ENCODE measurements around the gene UNC79.

Gene UNC79

GRCh38 chr14:93663317-93663716 is 232.6 kb downstream of the UNC79 start:
- H3K23ac ChIP-seq (ENCODE audit: low read length in 2 of 2) = no peak overlapping the region
- H3K36me3 ChIP-seq (ENCODE audit: control insufficient read depth in 1 of 2, insufficient read depth in 2 of 2, low read depth in 1 of 2, low read length in 2 of 2) = no peaks in the 10 kb centered on the region
- no peak overlapping the region for H3K9ac ChIP-seq (ENCODE audit: low read length)
- no peak for DNase-seq
- no peak overlapping the region for H2AK5ac ChIP-seq (ENCODE audit: low read length, severe bottlenecking)
- no peak overlapping the region for H4K8ac ChIP-seq (ENCODE audit: low read length)
- H2AFZ ChIP-seq (ENCODE audit: low read depth, low read length) = no peak overlapping the region
- H3K79me1 ChIP-seq (replicated peaks; ENCODE audit: low read length, poor library complexity, severe bottlenecking) = no peaks in the 10 kb centered on the region
- no peak overlapping the region for H3K4me2 ChIP-seq (ENCODE audit: low read length, poor library complexity, severe bottlenecking)
- no peak overlapping the region for H2BK15ac ChIP-seq (ENCODE audit: low read depth, poor library complexity, severe bottlenecking)
- no peaks in the 10 kb centered on the region for H3K27me3 ChIP-seq (ENCODE audit: control insufficient read depth in 1 of 2, insufficient read depth in 1 of 2, low read length in 2 of 2)
- H2BK5ac ChIP-seq (ENCODE audit: low read depth, low read length, poor library complexity, severe bottlenecking) = no peak overlapping the region
- H3K9me3 ChIP-seq (ENCODE audit: control insufficient read depth, low read length) = peaks cover 45% of the 10 kb centered on the region
- H3K14ac ChIP-seq (ENCODE audit: low read length in 2 of 2) = no peak overlapping the region
- H2BK12ac ChIP-seq (ENCODE audit: low read length in 2 of 2) = no peak overlapping the region
- no peaks in the 10 kb centered on the region for H3K4me1 ChIP-seq (ENCODE audit: control insufficient read depth, insufficient read depth, low read depth, low read length)
- no peak overlapping the region for H3K27ac ChIP-seq (ENCODE audit: low read length, poor library complexity, severe bottlenecking)
- no peak overlapping the region for H3K4me3 ChIP-seq (ENCODE audit: insufficient read depth in 1 of 2, low read depth in 1 of 2, low read length in 2 of 2)
- H4K91ac ChIP-seq (ENCODE audit: low read length) = no peak overlapping the region
- no peak overlapping the region for H3K4ac ChIP-seq (ENCODE audit: low read depth in 1 of 2, low read length in 2 of 2)
- H2BK120ac ChIP-seq (ENCODE audit: low read depth, low read length) = no peak overlapping the region
- no peak overlapping the region for H3K18ac ChIP-seq (ENCODE audit: low read depth in 1 of 2, low read length in 2 of 2)

GRCh38 chr14:93665169-93665568 is 234.4 kb downstream of the UNC79 start:
- Histone ChIP-seq H3K4ac (ENCODE audit: low read depth in 1 of 2, low read length in 2 of 2) (no peak overlapping the region), H3K14ac (ENCODE audit: low read length in 2 of 2) (no peak overlapping the region), H3K18ac (ENCODE audit: low read depth in 1 of 2, low read length in 2 of 2) (no peak overlapping the region), H3K4me1 (ENCODE audit: control insufficient read depth, insufficient read depth, low read depth, low read length) (no peaks in the 10 kb centered on the region), H2AFZ (ENCODE audit: low read depth, low read length) (no peak overlapping the region), H3K27ac (ENCODE audit: low read length, poor library complexity, severe bottlenecking) (no peak overlapping the region), H3K36me3 (ENCODE audit: control insufficient read depth in 1 of 2, insufficient read depth in 2 of 2, low read depth in 1 of 2, low read length in 2 of 2) (no peaks in the 10 kb centered on the region), H3K4me2 (ENCODE audit: low read length, poor library complexity, severe bottlenecking) (no peak overlapping the region), H3K79me1 (replicated peaks; ENCODE audit: low read length, poor library complexity, severe bottlenecking) (no peaks in the 10 kb centered on the region), H2BK120ac (ENCODE audit: low read depth, low read length) (no peak overlapping the region), H4K8ac (ENCODE audit: low read length) (no peak overlapping the region), H3K27me3 (ENCODE audit: control insufficient read depth in 1 of 2, insufficient read depth in 1 of 2, low read length in 2 of 2) (no peaks in the 10 kb centered on the region), H2BK15ac (ENCODE audit: low read depth, poor library complexity, severe bottlenecking) (no peak overlapping the region), H3K4me3 (ENCODE audit: insufficient read depth in 1 of 2, low read depth in 1 of 2, low read length in 2 of 2) (no peak overlapping the region), H4K91ac (ENCODE audit: low read length) (no peak overlapping the region), H2BK5ac (ENCODE audit: low read depth, low read length, poor library complexity, severe bottlenecking) (no peak overlapping the region), H3K9me3 (ENCODE audit: control insufficient read depth, low read length) (peaks cover 46% of the 10 kb centered on the region), H3K23ac (ENCODE audit: low read length in 2 of 2) (no peak overlapping the region), H2BK12ac (ENCODE audit: low read length in 2 of 2) (no peak overlapping the region), H2AK5ac (ENCODE audit: low read length, severe bottlenecking) (no peak overlapping the region), H3K9ac (ENCODE audit: low read length) (no peak overlapping the region)
- DNase-seq = no peak

- WGBS = 86% methylated on average over 3 of the region's 4 CpGs
- no peak overlapping the region for H4K91ac ChIP-seq (ENCODE audit: low read length)
Measured at GRCh38 chr14:93669632-93670031, 238.9 kb downstream of the UNC79 start.

GRCh38 chr14:93674343-93674742 is 243.6 kb downstream of the UNC79 start:
- 74% methylated on average over 1 of the region's 1 CpG for WGBS
- Histone ChIP-seq H2BK120ac (ENCODE audit: low read depth, low read length) (no peak overlapping the region), H4K8ac (ENCODE audit: low read length) (no peak overlapping the region), H3K27me3 (ENCODE audit: control insufficient read depth in 1 of 2, insufficient read depth in 1 of 2, low read length in 2 of 2) (no peaks in the 10 kb centered on the region), H3K9ac (ENCODE audit: low read length) (no peak overlapping the region), H3K4me1 (ENCODE audit: control insufficient read depth, insufficient read depth, low read depth, low read length) (no peaks in the 10 kb centered on the region), H3K4me3 (ENCODE audit: insufficient read depth in 1 of 2, low read depth in 1 of 2, low read length in 2 of 2) (no peak overlapping the region), H3K36me3 (ENCODE audit: control insufficient read depth in 1 of 2, insufficient read depth in 2 of 2, low read depth in 1 of 2, low read length in 2 of 2) (no peaks in the 10 kb centered on the region), H3K4ac (ENCODE audit: low read depth in 1 of 2, low read length in 2 of 2) (no peak overlapping the region), H2BK5ac (ENCODE audit: low read depth, low read length, poor library complexity, severe bottlenecking) (no peak overlapping the region), H4K91ac (ENCODE audit: low read length) (no peak overlapping the region), H3K9me3 (ENCODE audit: control insufficient read depth, low read length) (no peaks in the 10 kb centered on the region), H3K18ac (ENCODE audit: low read depth in 1 of 2, low read length in 2 of 2) (no peak overlapping the region), H2BK12ac (ENCODE audit: low read length in 2 of 2) (no peak overlapping the region), H2AFZ (ENCODE audit: low read depth, low read length) (no peak overlapping the region), H2BK15ac (ENCODE audit: low read depth, poor library complexity, severe bottlenecking) (no peak overlapping the region), H3K14ac (ENCODE audit: low read length in 2 of 2) (no peak overlapping the region), H3K79me1 (replicated peaks; ENCODE audit: low read length, poor library complexity, severe bottlenecking) (no peaks in the 10 kb centered on the region), H3K23ac (ENCODE audit: low read length in 2 of 2) (no peak overlapping the region), H2AK5ac (ENCODE audit: low read length, severe bottlenecking) (no peak overlapping the region), H3K4me2 (ENCODE audit: low read length, poor library complexity, severe bottlenecking) (no peak overlapping the region), H3K27ac (ENCODE audit: low read length, poor library complexity, severe bottlenecking) (no peak overlapping the region)
- DNase-seq = no peak

More at GRCh38 chr14:93669632-93670031, 238.9 kb downstream of the UNC79 start:
- no peaks in the 10 kb centered on the region for H3K27me3 ChIP-seq (ENCODE audit: control insufficient read depth in 1 of 2, insufficient read depth in 1 of 2, low read length in 2 of 2)
- no peak overlapping the region for H2BK12ac ChIP-seq (ENCODE audit: low read length in 2 of 2)
- no peaks in the 10 kb centered on the region for H3K36me3 ChIP-seq (ENCODE audit: control insufficient read depth in 1 of 2, insufficient read depth in 2 of 2, low read depth in 1 of 2, low read length in 2 of 2)
- H3K14ac ChIP-seq (ENCODE audit: low read length in 2 of 2) = no peak overlapping the region
- no peaks in the 10 kb centered on the region for H3K79me1 ChIP-seq (replicated peaks; ENCODE audit: low read length, poor library complexity, severe bottlenecking)
- peaks cover 33% of the 10 kb centered on the region for H3K9me3 ChIP-seq (ENCODE audit: control insufficient read depth, low read length)
- H3K9ac ChIP-seq (ENCODE audit: low read length) = no peak overlapping the region
- H2AFZ ChIP-seq (ENCODE audit: low read depth, low read length) = no peak overlapping the region
- DNase-seq = no peak
- H3K4me1 ChIP-seq (ENCODE audit: control insufficient read depth, insufficient read depth, low read depth, low read length) = no peaks in the 10 kb centered on the region
- H3K27ac ChIP-seq (ENCODE audit: low read length, poor library complexity, severe bottlenecking) = no peak overlapping the region
- H3K4me3 ChIP-seq (ENCODE audit: insufficient read depth in 1 of 2, low read depth in 1 of 2, low read length in 2 of 2) = no peak overlapping the region
- no peak overlapping the region for H3K4ac ChIP-seq (ENCODE audit: low read depth in 1 of 2, low read length in 2 of 2)
- H2AK5ac ChIP-seq (ENCODE audit: low read length, severe bottlenecking) = no peak overlapping the region
- H2BK15ac ChIP-seq (ENCODE audit: low read depth, poor library complexity, severe bottlenecking) = no peak overlapping the region
- no peak overlapping the region for H2BK120ac ChIP-seq (ENCODE audit: low read depth, low read length)
- no peak overlapping the region for H2BK5ac ChIP-seq (ENCODE audit: low read depth, low read length, poor library complexity, severe bottlenecking)
- H3K18ac ChIP-seq (ENCODE audit: low read depth in 1 of 2, low read length in 2 of 2) = no peak overlapping the region
- no peak overlapping the region for H3K23ac ChIP-seq (ENCODE audit: low read length in 2 of 2)
- H4K8ac ChIP-seq (ENCODE audit: low read length) = no peak overlapping the region
- H3K4me2 ChIP-seq (ENCODE audit: low read length, poor library complexity, severe bottlenecking) = no peak overlapping the region

All from mesenchymal stem cell (in vitro differentiated cells and primary cell).